GM19025 (cell line): ENCODE results near the gene CHD1L.
"Not testable (repeated sequence)": the region's sequence is repeated elsewhere in the genome, so short reads cannot be mapped to it uniquely, and the experiment has no call there.

Experiments used
- ATAC-seq: cut with Tn5 transposase; IDR thresholded peaks from one replicate; pipeline ENCODE4 v1.9.1; 2021; ENCODE audit warnings: mild to moderate bottlenecking, low read depth, moderate library complexity; ENCODE audit not compliant: unreplicated experiment

CHD1L gene

DNA sequence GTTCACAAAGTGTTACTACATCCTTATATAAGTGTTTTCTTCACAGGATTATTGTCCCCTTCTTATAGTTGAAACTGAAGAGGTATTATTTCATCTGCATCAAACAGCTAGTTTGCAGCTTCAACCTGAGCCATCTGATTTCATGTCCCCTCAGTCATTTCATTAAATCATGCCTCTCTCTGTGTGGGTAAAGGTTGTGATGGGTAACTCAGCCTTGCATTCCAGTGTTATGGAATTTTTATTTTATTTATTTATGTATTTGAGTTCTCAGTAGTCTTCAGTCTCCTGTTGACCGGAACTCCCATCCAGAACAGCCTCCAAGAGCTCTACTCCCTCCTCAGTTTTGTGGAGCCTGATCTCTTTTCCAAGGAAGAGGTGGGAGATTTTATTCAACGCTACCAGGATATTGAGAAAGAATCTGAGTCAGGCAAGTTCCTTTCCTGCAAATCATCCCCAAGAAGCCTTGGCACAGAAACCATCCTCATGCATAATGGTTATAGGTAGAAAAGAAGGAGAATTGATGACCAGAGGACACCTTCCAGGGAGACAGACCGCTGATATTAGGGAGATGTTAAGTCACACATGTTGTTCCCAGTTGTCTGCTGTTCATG is 21.8 kb downstream of the CHD1L start:
- no peak for ATAC-seq

DNA sequence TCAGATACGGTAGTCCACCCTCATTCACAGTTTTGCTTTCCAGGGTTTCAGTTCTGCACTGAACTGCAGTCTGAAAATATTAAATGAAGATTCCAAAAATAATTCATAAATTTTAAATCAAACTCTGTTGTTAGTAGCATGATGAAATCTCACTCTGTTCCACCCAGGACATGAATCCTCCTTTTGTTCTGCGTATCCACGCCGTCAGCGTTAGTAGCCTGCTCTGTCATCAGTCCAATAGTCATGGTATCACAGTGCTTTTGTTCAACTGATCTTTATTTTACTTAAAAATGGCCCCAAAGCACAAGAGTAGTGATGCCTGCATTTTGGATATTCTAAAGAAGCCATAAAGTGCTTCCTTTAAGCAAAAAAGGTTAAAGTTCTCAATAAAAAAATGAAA is 23.9 kb downstream of the CHD1L start:
- no peak for ATAC-seq

DNA sequence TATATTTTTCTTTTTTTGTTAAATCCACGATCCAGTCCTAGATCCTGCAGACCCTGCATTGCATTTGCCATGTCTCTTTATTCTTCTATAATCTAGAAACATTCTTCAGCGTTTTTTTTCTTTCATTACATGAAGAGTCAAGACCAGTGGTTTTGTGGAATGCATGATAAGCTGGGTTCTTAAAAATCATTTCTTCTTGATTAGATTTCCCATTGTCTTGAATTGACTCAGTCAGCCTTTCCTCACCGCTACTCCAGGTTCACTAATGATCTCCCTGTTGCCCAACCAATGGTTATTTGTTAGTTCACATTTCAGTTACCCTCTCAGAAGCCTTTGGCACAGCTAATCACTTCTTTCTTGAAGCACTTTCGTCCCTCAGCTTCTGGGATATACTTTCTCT is 25.2 kb downstream of the CHD1L start:
- ATAC-seq = no peak

DNA sequence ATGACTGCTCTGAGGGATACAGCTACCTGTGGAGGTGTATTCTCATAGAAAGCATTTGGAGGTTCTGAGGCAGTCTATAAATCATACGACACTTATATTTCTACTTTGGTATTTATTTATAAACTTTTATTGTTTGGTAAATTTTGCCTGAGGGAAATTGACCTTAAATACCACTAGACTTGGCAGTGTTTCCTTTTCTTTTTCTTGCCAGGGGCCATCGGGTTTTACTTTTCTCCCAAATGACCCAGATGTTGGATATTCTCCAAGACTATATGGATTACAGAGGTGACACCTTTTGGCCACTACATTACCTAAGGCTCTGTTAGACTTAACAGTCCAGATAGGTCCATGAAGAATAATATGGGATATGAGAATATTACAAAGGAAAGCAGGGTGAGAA is 28.2 kb downstream of the CHD1L start:
- no peak for ATAC-seq

DNA sequence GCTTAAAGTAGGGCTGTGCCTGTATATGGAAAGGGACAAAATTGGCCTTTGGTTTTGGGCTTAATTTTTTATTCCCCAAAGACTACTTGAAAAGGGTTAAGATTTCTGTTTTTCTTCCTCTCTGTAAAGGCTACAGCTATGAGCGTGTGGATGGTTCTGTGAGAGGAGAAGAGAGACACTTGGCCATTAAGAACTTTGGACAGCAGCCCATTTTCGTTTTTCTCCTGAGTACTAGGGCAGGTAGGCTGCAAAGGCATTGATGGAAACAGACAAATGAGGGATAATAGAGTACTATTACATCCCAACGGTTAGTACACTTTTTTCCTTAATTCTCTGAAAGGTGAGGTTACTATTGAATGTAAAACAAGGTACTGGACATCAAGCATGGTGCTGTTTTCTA is 29.6 kb downstream of the CHD1L start:
- ATAC-seq = no peak

DNA sequence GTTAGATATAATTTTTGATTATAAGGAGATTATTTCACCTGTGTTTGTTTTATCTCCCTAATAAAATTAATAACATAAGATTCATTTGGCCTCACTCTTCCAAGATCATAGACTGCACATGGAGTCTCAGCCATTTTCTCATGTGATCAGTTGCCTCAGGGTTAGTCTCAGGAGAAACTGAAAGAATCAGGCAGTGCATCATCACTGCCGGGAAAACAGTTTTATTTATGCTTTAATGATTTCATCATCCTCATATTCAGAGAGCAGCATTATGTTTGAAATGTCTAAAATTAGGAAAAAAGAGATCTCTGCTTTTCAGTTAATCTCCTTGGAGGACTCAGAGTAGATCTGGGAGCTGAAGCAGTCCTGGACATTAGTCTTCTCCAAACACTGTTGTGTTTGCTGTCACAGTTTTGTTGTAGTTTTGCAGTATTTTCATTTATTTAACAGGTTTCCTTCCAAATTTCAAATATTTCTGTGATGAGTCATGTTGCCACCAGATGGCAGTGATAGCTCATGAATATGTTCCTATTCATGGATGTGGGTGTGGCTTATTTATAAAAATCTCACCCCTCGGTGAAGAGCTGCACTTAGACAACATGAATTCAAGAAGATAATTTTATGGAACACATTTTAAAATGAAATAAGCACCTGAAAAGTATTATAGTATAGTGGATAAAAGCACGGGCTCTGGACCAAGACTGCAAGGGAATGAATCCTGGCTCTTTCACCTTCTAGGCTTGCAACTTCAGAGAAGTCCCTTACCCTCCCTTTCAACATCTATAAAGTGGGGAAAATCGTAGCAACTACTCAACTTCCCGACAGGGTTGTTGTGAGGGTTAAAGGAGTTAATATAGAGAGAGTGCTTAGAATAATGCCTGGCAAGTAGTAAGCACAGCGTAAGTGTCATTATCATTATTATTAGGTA is 31.2 kb downstream of the CHD1L start:
- ATAC-seq = no peak

DNA sequence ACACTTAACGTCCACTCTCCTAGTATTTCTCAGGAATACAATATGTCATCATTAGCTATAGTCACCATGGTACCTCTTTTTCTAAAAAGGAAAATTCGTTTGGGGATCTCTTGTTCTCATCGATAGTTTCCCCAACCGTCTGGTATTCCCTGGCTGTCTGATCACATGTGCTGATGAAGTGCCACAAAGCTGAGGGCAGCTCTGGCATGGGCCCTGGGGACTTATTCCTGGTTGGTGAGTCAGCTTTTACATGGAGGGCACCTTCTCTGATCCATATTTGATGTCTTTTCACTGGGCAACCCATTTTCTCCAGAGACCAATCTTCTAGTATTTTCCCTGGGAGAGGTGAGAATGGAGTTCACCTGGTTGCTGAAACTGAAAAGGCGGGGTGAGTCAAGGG is 39.5 kb downstream of the CHD1L start:
- ATAC-seq = no peak

DNA sequence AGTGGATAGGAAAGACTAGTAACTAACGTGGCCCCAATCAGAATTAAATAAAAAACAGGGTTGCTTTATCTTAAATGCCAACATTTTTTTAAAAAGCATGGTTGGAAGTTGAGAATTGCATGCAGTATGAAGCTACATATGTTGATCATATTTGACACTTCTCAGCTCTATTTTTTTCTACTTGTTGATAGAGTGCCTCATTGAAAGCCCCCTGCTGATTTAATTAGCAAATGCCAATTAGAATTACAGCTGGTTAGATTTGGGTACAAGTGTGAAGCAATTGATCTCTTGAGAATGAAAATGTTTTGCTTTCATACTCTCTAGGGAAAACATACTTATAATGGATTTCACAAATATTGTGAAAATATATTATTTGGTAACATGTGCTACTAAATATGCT is 40.5 kb downstream of the CHD1L start:
- no peak for ATAC-seq

DNA sequence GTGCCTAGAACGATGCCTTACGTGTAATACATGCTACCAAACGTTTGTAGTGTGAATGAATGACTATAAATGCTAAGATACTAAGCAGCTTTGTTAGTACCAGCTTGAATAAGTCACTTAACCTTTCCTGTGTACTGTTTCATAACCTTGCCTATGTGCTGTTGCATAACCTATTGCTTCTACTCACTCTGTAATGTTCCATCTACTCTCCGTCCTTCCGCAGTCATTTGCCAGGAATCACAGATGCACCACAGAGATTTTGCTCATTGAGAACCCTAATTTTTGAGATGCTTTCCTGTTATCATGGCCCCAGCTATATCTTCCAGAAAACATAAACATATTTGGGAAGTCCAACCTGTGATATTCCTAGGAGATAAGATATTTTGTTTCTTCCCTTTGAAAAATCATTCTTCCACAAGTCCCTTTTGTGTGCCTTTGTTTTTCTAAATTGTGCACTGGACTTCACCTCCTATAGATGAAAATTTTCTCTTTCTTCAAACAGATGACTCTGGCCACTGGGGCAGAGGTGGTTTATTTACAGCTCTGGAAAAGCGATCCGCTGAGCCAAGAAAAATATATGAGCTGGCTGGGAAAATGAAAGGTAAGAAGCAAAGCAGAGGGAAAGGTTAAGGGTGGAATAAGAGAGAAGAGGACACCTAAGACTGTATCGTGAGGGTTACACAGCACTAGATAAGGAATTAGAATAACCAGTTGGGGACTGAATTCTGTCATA is 44.8 kb downstream of the CHD1L start:
- ATAC-seq = no peak

DNA sequence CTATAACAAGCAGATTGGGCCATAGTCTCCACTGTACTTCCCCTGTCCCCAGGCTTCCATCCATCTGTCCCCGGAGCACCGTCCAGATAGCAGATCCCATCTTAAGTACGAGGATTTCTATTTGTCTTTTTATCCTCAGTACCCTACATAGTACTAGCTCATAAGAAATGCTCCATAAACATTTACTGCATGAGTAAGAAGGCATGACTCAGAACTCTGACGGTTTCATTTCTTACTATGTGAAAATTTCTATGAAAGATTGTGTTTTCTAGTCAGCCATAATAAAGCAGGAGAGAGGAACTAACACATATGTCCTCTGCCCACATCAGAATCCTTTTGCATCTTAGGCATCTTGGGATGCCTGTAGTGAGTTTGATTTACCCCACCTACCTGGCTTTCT is 49.5 kb downstream of the CHD1L start:
- no peak for ATAC-seq

DNA sequence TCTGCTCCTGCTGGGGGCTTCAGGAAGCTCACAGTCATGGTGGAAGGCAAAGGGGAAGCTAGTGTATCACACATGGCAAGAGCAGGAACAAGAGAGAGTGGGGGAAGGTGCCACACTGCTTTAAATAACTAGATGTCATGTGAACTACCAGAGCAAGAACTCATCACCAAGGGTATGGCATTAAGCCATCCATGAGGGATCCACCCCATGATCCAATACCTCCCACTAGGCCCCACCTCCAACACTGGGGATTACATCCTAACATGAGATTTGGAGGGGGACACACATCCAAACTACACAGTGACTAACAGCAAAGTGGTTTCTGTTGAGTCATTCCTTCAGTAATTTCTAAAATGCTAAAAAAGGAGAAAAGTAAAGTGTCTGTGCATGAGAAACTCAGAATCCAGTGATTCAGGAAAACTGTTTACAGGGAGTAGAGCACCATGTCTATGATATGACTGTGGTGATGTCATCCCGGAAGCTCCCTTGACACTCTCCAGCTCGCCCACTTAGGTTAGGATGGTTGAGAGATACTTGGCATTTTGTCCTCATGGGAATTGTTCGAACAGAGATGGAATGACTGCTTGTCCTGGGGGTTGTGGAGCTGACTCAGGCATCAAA is 50.3 kb downstream of the CHD1L start:
- no peak for ATAC-seq

DNA sequence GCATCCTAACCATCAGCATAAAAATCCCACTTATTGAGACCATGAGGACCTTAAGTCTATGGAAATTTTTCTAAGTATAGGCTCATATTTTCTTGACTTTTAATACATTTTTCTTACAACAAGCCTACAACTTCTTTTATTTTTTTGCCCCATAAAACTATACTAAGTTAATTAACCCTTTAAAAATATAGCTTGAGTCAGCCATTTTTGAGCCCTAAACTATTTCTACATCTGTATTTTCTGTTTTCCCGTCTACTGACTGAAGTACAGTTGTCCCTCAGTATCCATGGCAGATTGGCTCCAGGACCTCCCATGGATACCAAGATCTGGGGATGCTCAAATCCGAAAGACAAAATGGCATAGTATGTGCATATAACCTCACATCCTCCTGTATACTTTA is 55.0 kb downstream of the CHD1L start:
- no peak for ATAC-seq

DNA sequence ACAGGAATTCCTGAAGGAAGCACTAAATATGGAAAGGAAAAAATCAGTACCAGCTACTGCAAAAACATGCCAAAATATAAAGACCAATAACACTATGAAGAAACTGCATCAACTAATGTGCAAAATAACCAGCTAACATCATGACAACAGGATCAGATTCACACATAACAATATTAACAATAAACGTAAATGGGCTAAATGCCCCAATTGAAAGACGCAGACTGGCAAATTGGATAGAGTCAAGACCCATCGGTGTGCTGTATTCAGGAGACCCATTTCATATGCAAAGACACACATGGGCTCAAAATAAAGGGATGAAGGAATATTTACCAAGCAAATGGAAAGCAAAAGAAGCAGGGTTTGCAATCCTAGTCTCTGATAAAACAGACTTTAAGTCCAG is 63.3 kb downstream of the CHD1L start:
- ATAC-seq = not testable (repeated sequence)

DNA sequence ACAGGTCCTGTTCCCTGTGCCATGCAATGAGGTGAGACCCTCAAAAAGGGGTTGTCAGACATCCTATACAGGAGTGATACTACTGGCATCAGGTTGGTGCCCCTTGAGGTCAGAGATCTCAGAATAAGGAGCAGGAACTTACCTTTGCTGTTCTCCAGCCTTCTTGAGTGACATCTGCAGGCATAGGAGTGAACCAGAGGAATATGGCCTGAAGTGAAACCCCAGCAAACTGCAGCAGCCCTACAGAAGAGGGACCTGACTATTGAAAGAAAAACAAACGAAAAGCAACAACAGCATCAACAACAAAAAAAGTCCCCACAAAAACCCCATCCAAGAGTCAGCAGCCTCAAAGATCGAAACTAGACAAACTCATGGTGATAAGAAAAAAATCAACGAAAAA is 74.5 kb downstream of the CHD1L start:
- no peak for ATAC-seq

DNA sequence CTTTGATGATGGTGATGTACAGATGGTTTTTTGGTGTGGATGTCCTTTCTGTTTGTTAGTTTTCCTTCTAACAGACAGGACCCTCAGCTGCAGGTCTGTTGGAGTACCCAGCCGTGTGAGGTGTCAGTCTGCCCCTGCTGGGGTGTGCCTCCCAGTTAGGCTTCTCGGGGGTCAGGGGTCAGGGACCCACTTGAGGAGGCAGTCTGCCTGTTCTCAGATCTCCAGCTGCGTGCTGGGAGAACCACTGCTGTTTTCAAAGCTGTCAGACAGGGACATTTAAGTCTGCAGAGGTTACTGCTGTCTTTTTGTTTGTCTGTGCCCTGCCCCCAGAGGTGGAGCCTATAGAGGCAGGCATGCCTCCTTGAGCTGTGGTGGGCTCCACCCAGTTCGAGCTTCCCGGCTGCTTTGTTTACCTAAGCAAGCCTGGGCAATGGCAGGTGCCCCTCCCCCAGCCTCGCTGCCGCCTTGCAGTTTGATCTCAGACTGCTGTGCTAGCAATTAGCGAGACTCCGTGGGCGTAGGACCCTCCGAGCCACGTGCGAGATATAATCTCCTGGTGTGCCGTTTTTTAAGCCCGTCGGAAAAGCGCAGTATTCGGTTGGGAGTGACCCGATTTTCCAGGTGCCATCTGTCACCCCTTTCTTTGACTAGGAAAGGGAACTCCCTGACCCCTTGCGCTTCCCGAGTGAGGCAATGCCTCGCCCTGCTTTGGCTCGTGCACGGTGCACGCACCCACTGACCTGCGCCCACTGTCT is 84.6 kb downstream of the CHD1L start:
- ATAC-seq = not testable (repeated sequence)

DNA sequence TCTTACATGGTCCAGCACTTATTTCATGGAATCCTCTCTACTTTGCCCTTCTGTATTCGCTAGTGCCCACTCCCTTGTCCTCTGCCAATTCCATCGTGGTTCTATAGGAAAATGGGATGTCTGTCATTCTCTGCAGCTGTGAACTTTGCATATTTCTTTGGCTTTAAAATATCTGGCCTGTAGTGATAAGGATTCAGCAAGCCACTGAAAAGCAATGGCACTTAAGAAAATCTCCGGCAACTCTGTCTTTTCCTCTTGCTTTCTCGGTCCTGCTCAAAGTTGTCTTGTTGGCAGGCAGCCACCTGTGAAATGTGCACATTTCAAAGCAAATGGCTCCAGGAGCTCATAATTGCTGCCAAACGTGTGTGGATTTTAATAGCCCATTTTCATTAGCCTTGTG is 91.8 kb downstream of the CHD1L start:
- no peak for ATAC-seq

DNA sequence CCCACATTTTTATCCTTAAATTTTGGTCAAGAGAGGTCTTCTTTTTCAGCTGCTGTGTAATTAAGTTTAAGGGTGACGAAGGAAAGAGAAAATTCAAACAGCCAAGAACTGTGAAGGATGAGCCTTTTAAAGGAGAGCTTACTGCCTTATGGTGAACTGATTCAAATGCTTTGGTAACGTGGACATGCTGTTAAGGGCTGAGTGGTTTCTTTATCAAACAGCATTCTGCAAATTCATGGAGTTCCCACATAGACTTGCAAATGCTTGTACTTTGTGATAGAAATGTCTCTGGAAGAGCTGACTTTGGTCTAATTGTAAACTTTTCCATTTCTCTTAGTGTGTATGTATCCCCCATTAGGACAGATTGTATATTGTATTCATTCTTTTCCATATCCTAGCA is 93.8 kb downstream of the CHD1L start:
- no peak for ATAC-seq

DNA sequence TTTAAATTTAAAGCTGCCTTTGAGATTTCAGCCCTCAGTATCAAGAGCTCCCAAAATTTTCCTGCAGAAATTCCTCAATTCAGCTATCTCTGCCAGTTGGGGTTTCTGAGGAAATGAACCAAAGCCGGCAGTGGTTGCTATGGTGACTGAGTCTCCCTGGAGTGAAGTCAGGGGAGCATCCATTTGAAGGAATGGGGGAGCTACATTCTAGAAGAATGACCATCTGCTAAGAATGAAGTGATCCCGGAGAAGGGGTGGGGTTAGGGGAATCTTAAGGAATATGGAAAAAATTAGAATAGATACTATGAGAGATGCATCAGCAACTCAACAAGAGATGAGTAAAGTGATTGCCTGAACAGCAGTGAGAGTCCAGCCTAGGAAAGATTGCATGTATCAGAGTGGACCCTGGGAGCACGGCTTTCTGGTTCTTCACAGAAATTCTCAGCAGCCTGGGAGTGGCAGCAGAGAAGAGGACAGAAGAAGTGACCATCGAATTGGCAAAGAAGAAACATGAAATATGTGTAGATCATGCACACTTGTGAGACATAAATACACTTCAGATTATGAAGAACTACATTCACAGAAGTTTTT is 94.7 kb downstream of the CHD1L start:
- ATAC-seq = no peak

DNA sequence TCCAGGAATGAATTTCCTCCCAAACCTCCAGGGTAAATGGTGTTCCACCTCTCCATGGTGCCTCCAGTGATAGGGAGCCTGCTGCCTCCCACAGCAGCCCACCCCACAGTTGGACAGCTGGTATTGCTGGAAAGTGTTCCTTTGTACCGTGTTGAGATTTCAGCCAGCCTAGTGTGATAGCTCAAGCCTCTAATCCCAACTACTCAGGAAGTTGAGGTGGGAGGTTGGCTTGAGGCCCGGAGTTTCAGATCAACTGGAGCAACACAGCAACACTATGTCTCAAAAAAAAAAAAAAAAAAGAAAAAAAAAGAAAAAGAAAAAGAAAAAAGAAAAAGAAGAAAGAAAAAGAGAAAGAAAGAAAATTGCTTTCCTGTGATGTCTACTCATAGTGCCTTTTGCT is 96.1 kb downstream of the CHD1L start:
- ATAC-seq = no peak

DNA sequence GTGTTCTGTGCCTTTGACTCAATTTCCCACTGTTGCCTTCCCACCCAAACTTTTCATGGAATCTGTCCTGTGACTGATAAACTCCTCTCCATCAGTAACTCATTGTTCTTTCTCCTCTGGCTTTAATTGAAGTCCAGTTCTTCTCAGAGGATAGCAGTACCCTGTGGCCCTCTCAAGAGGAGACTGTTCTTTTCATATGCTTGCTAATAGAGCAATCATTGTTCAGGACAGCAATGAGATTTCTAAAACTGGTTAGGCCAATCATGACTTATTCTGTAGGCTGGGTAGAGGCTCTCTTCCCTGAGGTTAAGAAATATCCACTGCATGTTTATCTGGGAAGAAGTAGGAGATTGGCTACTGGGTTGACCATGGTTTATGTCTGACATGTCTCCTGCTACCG is 98.8 kb downstream of the CHD1L start:
- ATAC-seq = no peak
